K562 (cell line): ENCODE data around the gene ARHGAP18. TPM values are rescaled to one million over a fixed set of nuclear protein-coding genes. Genes with fewer than 3 reads are reported as not detected.

Experiments used
- BHLHE40 ChIP-seq: IDR thresholded peaks from 2 replicates; pipeline ENCODE4 v1.6.1; 2011; ENCODE audit warnings: low read length, improper control_type of control experiment
- DMBX1 ChIP-seq: fragments of 250-450 bp; sonication (Bioruptor Pico); IDR thresholded peaks from 2 replicates; pipeline ENCODE4 v1.8.0; 2022; ENCODE audit warnings: inconsistent platforms, mild to moderate bottlenecking, moderate library complexity, borderline replicate concordance
- GTF2F1 ChIP-seq: IDR thresholded peaks from 2 replicates; pipeline ENCODE4 v1.6.1; 2011; ENCODE audit warnings: low read depth, low read length, improper control_type of control experiment
- HMG20B ChIP-seq: fragments of 250-450 bp; sonication (Bioruptor Pico); IDR thresholded peaks from 2 replicates; pipeline ENCODE4 v1.5.0; 2021; ENCODE audit warnings: mild to moderate bottlenecking
- JUNB ChIP-seq: fragments of 450-650 bp; formaldehyde crosslinking; conservative IDR thresholded peaks from 2 replicates; pipeline ENCODE4 v1.4.0; 2020; ENCODE audit warnings: mild to moderate bottlenecking
- KAT8 ChIP-seq: fragments of 450-650 bp; IDR thresholded peaks from 2 replicates; pipeline ENCODE4 v1.6.1; 2016; ENCODE audit warnings: low read depth, mild to moderate bottlenecking
- L3MBTL2 ChIP-seq: fragments of 450-650 bp; IDR thresholded peaks from 2 replicates; pipeline ENCODE4 v1.6.1; 2016; ENCODE audit warnings: mild to moderate bottlenecking, moderate library complexity
- SNRNP70 ChIP-seq: fragments of 200-400 bp; formaldehyde crosslinking; optimal IDR thresholded peaks from 2 replicates; pipeline ENCODE3; 2017; ENCODE audit warnings: low read depth, low read length
- TCFL5 ChIP-seq: fragments of 250-450 bp; sonication (Bioruptor Pico); conservative IDR thresholded peaks from 2 replicates; pipeline ENCODE4 v1.6.1; 2021; ENCODE audit warnings: mild to moderate bottlenecking, moderate library complexity, matching md5 sums
- TEAD4 ChIP-seq, 2 experiments: sonication (generic) in 1 of 2; formaldehyde crosslinking in 1 of 2; IDR thresholded peaks; 2 replicates each; pipeline versions ENCODE4 v1.6.1 to v1.8.0; 2012 to 2022; ENCODE audit warnings: borderline replicate concordance in 1 of 2, inconsistent platforms in 1 of 2, low read length in 1 of 2, mild to moderate bottlenecking in 1 of 2, missing genetic modification reagents in 1 of 2
- U2AF2 ChIP-seq: fragments of 200-400 bp; formaldehyde crosslinking; optimal IDR thresholded peaks from 2 replicates; pipeline ENCODE3; 2017; ENCODE audit warnings: low read depth, mild to moderate bottlenecking, low read length
- ZBED1 ChIP-seq: IDR thresholded peaks from 2 replicates; pipeline ENCODE4 v1.6.1; 2014
- ZBTB2 ChIP-seq: fragments of 450-650 bp; IDR thresholded peaks from 2 replicates; pipeline ENCODE4 v1.6.1; 2016; ENCODE audit warnings: antibody characterized with exemption
- ZNF830 ChIP-seq: fragments of 250-450 bp; sonication (Bioruptor Pico); IDR thresholded peaks from 2 replicates; pipeline ENCODE4 v1.5.0; 2021; ENCODE audit warnings: mild to moderate bottlenecking
- ZSCAN29 ChIP-seq: fragments of 450-650 bp; IDR thresholded peaks from 2 replicates; pipeline ENCODE4 v1.6.1; 2017
- polyA plus RNA-seq, 8 experiments: library from polyadenylated mRNA; depleted of rRNA in 4 of 8; stranded (reverse) in 5 of 8; unstranded in 3 of 8; fragments of >200 nt; fragmentation: Nextera tagmentation in 2 of 8; fragmentation: Illumina TruSeq in 1 of 8; extraction: Ambion mirVana in 2 of 8; extraction: Trizol in 1 of 8; gene quantifications; 2 replicates each; pipeline versions ENCODE4 v1.2.1 to v1.2.3, GENCODE V29; 2011 to 2014; ENCODE audit warnings: inconsistent platforms in 1 of 8, missing spikeins in 1 of 8
- total RNA-seq, 7 experiments: library from RNA; depleted of rRNA in 6 of 7; stranded (reverse); fragments of >200 nt in 6 of 7; fragmentation: Illumina TruSeq in 2 of 7; extraction: Trizol in 2 of 7; gene quantifications; 2 replicates each; pipeline versions ENCODE4 v1.2.1 to v1.2.3, GENCODE V29; 2011 to 2021; ENCODE audit warnings: low replicate concordance in 1 of 7

The ARHGAP18 gene
- total and polyA plus RNA-seq, 9 of the 15 experiments (the other 6 are each of a cell fraction or from before 2014, with no cell fraction given): 13.3 to 29.7 (median 21.1) TPM

- TF ChIP-seq SNRNP70 (peak; percentile 66), ZBTB2 (no peak), DMBX1 (CRISPR knock-in tag) (peak; percentile 73; the same call in 1 of the 2 replicates), TEAD4 (IDR thresholded peaks at IDR 0.05; ENCODE audit: low read length) (no peak), TEAD4 (CRISPR knock-in tag; IDR thresholded peaks at IDR 0.05; ENCODE audit: borderline replicate concordance) (no peak), KAT8 (no peak), TCFL5 (CRISPR knock-in tag) (0 out of 2 replicates have a peak, but pooled peaks have one; percentile 19), BHLHE40 (no peak), L3MBTL2 (peak; percentile 66), ZSCAN29 (no peak), JUNB (no peak), ZBED1 (no peak), GTF2F1 (no peak), ZNF830 (CRISPR knock-in tag) (no peak), U2AF2 (no peak), HMG20B (no peak)
These were observed 18.3 kb downstream of the ARHGAP18 start (continued) for GRCh38 chr6:129691709-129692108.
